ENCODE data around the gene MAEL.

Gene MAEL

DNA sequence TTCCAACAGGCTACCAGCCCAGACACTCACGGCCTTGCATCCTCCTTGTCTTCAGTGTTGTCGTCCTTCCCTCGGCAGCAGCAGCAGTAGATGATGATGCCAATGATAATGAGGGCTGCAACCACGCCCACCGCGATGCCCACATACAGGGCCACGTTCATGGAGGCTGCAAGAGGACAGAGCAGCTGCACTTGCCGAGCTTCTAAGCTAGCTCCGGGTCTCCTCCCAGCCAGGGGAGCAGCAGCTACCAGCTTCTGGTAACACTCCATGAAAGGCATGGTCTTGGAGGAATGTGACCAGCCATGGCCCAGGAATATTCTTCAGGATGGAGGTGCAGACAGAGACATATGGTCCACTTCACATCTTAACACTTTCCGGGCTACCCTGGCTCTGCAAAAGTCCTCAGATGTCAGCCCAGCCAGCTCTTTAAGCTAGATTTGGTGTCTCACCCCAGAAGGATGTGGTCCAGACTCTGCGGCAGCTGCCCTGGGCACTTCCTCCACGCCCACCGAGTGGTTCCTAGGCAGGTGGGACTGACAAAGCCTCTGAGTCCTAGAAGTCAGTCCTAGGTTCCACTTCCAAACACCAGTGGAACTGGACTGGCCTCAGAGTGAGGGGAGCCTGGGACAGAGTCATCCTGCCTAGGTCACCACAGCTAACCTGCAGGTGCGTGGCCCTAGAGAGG lies 66.0 kb downstream of the MAEL start:
- DNase-seq (ENCODE audit: low spot score): no peak
- FAIRE-seq: no peak

DNA sequence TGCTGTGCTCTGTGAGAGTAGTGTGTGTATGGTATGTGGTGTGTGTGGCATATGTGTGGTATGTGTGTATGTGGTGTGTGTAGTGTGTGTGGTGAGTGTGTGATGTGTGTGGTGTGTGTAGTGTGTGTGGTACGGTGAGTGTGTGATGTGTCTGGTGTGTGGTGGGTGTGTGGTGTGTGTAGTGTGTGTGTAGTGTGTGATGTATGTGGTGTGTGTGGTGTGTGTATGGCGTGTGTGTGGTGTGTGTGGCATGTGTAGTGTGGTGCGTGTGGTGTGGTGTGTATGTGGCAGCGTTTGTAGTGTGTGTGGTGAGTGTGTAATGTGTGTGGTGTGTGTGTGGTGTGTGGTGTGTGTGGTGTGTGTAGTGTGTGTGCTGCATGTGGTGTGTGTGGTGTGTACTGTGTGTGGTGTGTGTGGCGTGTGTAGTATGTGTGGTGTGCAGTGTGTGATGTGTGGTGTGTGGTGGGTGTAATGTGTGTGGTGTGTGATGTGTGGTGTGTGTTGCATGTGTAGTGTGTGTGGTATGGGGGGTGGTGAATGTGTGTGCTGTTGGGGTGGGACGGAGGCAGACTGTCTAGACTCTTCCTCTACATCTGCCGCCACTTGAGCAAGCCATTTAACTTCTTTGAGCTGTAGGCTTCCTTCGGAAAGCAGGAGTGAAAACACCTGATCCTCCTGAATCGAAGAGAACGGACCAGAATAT lies 67.6 kb downstream of the MAEL start:
- peak; percentile 26 for DNase-seq (ENCODE audit: low spot score)
- FAIRE-seq: peak; percentile 100

DNA sequence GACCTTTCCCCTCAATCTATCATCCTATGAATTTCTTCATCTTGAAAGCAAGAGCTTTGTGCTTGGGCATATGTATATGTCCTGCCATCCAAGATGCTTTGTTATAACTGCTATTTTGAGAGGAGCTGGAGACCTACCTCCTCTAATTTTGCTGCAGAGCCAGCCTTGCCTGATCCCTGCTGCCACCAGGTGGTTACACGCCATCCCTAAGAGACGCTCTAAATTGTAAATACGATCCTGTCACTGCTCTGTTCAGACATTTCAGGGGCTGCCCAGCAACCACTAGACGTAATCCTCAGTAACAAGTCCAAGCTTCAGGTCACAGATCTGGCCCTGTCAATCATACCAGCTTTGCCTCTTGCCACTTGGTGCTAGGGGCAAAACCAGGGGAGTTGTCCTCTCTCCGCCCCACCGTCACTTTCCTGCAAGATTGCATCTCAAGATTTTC lies 68.2 kb downstream of the MAEL start:
- FAIRE-seq (no peak), DNase-seq (ENCODE audit: low spot score) (peak; percentile 66)

DNA sequence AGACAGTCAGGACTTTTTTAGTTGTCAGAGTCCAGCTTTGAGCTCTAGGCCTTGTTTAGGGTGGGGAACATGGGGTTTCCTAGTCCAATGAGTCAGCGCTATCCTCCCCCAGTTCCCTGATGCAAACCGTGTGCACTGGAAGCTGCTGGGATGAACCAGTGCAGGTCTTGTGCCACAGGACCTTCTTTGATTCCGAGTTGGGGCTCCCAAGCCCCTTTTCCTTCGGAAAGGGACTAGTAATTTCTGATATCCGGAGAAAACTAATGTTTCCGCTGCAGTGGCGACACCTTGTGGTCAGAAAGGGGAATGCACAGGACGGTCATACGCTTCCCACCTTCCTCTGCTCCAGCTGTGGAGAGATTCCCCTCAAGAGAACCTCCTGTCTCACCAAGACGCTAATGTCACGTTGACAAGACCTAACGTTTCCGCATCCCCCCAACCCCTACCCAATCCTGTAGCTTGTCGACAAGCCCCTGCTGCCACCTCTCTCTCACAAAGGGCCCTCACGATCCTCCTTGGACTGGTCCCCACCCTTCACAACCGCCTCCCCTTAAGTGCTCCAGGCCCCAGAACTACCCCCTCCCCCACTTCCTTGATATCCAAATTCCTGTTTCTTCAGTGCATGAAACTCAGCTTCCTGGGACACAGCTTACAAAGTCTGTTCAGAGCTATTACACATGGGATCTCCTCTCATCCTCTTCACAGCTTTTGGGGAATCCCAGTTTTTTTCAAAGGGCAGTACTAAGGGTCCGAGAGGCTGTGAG lies 70.1 kb downstream of the MAEL start:
- FAIRE-seq (no peak), DNase-seq (ENCODE audit: low spot score) (peak; percentile 71)

DNA sequence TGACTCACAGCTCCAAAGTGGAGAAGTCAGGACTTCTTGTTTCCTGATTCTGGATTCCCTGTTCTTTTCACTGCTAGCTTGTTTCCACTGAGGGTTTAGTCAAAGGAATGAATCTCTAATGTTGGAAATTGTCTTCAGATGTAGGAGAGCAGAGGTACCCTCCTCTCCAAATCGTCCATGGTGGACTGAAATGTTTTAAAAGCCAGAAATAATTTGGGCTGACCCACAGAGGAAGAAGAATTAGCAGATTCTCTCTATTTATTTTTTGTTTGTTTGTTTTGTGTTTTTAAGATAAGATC lies 70.7 kb downstream of the MAEL start:
- no peak for DNase-seq (ENCODE audit: low spot score)
- FAIRE-seq: no peak

DNA sequence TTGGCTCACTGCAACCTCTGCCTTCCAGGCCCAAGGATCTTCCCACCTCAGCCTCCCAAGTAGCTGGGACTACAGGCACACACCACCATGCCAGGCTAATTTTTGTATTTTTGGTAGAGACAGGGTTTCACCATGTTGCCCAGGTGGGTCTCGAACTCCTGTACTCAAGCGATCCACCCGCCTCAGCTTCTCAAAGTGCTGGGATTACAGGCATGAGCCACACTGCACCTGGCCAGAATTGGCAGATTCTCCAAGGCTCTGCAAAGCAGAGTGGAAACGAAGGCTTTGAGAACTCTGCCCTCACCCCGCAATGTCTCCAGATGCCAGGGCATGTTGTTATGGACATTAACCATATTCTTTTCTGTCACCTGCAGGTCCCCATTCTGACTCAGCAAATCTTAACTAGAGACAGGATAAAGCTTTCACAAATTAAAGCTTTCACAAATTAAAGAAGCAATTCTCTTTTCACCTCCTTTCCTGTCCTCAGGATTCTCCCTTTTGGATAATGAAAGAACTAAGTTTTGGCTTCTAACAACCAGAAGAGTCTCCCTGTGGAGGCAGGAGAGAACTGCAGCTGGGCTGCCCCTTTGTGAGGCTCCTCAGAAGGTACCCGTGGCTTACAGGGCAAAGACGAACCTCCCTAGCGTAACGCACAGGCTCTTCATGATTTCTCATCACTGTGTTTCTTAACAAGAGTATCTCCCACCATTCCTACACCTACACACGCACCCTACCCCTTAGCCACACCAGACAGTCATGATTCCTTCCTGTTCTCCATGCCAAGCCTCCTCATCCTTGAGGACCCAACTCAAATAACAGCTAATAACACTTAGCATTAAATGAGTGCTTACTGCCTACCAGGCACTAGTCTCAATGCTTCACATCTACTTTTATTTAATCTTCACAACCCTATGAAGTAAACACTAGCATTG lies 71.3 kb downstream of the MAEL start:
- peak; percentile 37 for DNase-seq (ENCODE audit: low spot score)
- no peak for FAIRE-seq

DNA sequence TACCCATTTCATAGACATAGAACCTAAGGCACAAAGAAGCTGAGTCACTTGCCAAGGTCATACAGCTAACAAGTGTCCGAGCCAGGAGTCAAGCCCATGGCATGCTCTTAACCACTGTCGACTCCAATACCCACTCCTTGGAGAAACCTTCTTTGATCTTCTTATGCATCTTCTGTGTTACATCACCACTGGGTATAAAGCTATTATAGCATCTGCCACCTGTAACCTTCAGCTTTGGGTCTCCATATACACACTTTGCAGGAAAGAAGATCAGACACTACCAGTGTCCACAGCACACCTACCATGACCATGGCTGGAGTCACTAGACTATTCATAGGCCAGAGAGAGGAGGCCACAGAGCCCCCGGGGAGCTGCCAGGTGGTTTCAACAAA lies 72.0 kb downstream of the MAEL start:
- no peak for DNase-seq (ENCODE audit: low spot score)
- no peak for FAIRE-seq

DNA sequence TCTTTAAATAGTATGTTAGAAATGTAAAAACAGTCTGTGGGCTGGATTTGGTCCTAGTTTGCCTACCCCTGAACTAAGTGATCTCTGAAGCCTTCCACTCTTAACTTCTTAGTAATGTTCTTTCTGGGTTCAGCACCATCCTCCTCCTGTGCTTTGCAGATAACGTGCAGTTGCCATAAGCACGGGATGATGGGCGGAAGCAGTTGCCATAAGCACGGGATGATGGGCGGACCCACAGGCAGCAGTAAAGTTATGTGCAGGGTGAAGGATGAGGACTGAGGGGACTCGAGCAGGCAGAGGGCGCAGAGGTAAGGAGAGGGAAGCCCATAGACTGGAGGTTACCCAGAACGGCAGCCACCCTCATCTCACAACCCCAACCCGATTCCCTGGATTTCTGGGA lies 75.5 kb downstream of the MAEL start:
- no peak for DNase-seq (ENCODE audit: low spot score)
- no peak for FAIRE-seq

DNA sequence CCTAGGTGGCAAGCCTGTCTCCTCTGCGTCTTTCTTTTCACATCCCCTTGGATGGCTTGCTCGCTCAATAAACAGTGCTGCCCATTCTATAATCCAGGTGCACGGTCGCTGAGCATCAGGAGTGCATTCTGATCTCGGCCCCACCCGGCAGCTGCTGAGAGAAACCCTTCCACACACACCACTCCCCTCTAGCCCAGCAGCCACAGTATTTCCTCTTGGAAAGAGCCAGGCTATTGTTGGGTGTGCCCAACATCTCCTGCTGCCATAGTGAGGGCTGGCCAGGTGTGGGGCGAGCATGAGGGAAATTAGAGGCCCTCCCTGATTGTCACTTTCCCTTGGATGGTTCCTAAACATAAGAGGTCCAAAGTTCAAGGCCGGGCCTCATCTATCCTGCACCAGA lies 76.4 kb downstream of the MAEL start:
- DNase-seq (ENCODE audit: low spot score): no peak
- no peak for FAIRE-seq

DNA sequence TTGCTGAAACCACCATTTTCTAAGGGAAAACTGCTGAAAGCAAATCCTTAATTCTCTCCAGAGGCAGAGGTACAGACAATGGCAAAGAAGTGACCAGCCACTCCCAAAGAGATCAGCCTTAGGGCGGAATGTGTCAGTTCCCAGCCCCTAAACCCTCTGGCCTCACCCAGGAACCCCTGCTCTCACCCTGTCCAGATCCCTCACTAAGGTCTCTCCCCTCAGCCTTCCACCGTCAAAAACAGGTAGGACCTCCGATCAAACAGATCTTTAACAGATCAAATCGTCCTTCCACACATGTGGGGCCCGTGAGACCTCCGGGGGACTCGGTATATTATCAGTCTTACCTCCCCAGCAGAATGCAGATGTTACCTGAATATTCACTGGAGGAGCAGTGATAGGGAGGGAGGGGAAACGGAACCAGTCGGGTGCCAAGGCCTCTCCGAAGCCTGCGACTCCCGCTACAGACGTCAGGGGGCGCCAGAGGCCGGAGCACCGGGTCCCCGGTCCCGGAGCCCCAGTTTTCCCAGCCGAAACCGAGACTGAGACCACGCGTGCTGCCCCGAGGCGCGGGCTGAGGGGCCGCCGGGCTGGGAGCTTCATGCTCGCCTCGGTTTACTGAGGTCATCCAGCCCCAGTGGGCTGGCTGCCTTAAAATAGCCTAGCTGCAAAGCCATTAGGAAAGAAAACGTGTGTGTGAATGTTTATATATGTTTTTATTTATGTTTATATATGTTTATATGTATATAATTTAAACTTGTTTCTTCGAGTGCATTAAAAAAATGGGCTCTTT lies 77.4 kb downstream of the MAEL start:
- FAIRE-seq (no peak), DNase-seq (ENCODE audit: low spot score) (peak; percentile 90)

DNA sequence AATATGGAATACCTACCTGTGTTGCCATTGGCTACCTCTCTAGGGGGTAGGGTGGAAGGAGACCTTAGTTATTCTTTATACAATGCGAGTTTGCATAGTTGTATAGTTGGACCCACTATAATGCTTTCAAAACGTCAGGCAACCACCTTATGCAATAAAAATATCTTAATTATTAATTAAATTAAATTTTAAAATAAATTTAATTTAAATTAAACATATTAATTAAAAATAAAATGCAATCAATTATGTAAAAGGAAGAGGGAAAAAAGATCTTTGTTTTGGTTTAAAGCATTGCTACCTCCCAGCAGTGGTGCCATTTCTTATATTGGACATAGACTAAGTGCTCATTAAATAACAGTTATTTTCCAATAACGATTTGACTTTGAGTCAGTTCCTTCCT lies 78.8 kb downstream of the MAEL start:
- no peak for DNase-seq (ENCODE audit: low spot score)
- FAIRE-seq: no peak

DNA sequence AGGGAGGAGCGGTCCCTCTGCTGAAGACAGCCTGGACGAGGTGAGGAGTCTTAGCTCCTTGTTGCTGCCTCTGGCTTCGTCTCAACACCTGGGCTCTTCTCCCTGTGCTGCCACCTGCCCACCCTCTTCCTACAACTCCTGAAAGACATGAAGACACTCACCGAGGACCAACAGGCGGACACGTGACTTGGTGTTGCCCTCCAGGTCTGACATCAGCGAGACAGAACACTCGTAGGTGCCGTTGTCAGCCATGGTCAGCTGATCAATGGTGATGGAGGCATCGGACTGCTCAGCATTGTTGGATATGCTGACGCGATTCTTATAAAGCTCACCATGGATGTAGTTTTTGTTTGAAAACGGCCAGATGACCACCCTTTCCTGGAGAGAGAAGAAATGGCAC lies 79.7 kb downstream of the MAEL start:
- no peak for DNase-seq (ENCODE audit: low spot score)
- peak; percentile 44 for FAIRE-seq

DNA sequence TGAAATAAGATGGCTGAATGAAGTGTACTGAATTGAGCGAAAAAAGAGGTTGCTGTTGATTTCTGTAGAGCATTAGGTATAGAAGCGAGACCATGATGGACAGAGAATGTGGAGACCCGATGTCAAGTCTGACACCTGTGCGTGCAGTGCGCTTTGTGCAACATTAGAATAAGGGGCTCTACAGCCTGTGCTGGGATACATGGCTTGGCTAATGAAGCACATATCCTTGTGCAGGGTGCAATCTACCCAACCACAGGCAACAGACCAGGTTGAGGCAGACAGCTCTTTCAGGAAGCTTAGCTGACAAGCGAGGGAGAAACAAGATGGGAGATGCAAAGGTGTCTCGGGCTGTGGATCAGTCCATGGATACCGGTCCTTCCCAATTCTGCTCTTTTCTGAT lies 82.2 kb downstream of the MAEL start:
- no peak for DNase-seq (ENCODE audit: low spot score)
- no peak for FAIRE-seq

All from urothelium cell line (cell line).